Sigmoid colon (tissue), 7 donors: ENCODE measurements around the gene HIC2. TPM values are rescaled to one million over a fixed set of nuclear protein-coding genes. Genes with fewer than 3 reads are reported as not detected.

Experiments used
- DNase-seq: peaks from one replicate; pipeline ENCODE4 v3.0.0-alpha.2; 2019
- H3K27ac ChIP-seq, 4 donors: fragments of 200-600 bp; sonication (generic); one replicate each; pipeline ENCODE4 v1.5.1; 2016 to 2019; ENCODE audit warnings: mild to moderate bottlenecking in 1 of 4
- H3K27me3 ChIP-seq, 3 donors: fragments of 200-600 bp; sonication (generic); one replicate each; pipeline ENCODE4 v1.5.1; 2019; ENCODE audit warnings: mild to moderate bottlenecking in 1 of 3
- H3K36me3 ChIP-seq, 4 donors: fragments of 200-600 bp; sonication (generic); one replicate each; pipeline ENCODE4 v1.5.1; 2016 to 2019
- H3K4me1 ChIP-seq, 4 donors: fragments of 200-600 bp; sonication (generic); one replicate each; pipeline ENCODE4 v1.5.1; 2017 to 2019
- H3K4me3 ChIP-seq, 4 donors: fragments of 200-600 bp; sonication (generic); one replicate each; pipeline ENCODE4 v1.5.1; 2017 to 2019; ENCODE audit warnings: mild to moderate bottlenecking in 2 of 4, moderate library complexity in 1 of 4
- H3K9me3 ChIP-seq, 4 donors: fragments of 200-600 bp in 3 of 4; sonication (generic) in 3 of 4; one replicate each; pipeline versions ENCODE4 v1.5.1 to v1.6.1; 2013 to 2019
- CTCF ChIP-seq, 4 experiments: fragments of 450-650 bp in 3 of 4; fragments of 200-600 bp in 1 of 4; IDR thresholded peaks; one replicate each; pipeline ENCODE4 v1.5.1; 2016 to 2019; ENCODE audit warnings: antibody characterized with exemption in 4 of 4, mild to moderate bottlenecking in 3 of 4, moderate library complexity in 2 of 4
- EP300 ChIP-seq, 4 donors: sonication (generic); formaldehyde crosslinking; IDR thresholded peaks; one replicate each; pipeline ENCODE4 v1.6.1; 2017; ENCODE audit warnings: antibody characterized with exemption in 4 of 4
- POLR2A ChIP-seq, 2 donors: fragments of 450-650 bp; IDR thresholded peaks; one replicate each; pipeline ENCODE4 v1.6.1; 2016; ENCODE audit warnings: antibody characterized with exemption in 2 of 2, mild to moderate bottlenecking in 2 of 2, moderate library complexity in 2 of 2
- POLR2AphosphoS5 ChIP-seq, 4 donors: sonication (generic); formaldehyde crosslinking; IDR thresholded peaks; one replicate each; pipeline ENCODE4 v1.6.1; 2017; ENCODE audit warnings: antibody characterized with exemption in 4 of 4
- WGBS, 2 donors: extraction: QIAGEN DNeasy Blood & Tissue Kit; methylation state at CpG; one replicate each; pipeline ENCODE4 v1.1.7; 2013; 5-methylcytosine and 5-hydroxymethylcytosine counted together
- intact Hi-C: fragments of 100-400 bp; cut with DNase I; formaldehyde crosslinking; loops from one replicate; pipeline ENCODE4 v1.15.1; 2023
- polyA plus RNA-seq, 3 donors: library from polyadenylated mRNA; stranded (reverse); fragments of 200-250 nt; gene quantifications; one replicate each; pipeline ENCODE4 v1.2.3, GENCODE V29; 2013
- total RNA-seq, 4 donors: library from RNA; depleted of rRNA; stranded (reverse); fragments of >200 nt; gene quantifications; one replicate each; pipeline ENCODE4 v1.1.0, GENCODE V29; 2016
- donor health status: healthy with polysubstance abuse.
- donor health status: Bipolar disorder and iron deficiency.
- donor health status: healthy.

Gene HIC2
- total and polyA plus RNA-seq, 7 donors, result 1.2 to 4.2 (median 2.3) TPM

- intact Hi-C loops, result no loop called here
- 92 to 94% methylated on average over 35 of the region's 35 CpGs for WGBS, 2 donors
- TF ChIP-seq CTCF (IDR thresholded peaks at IDR 0.05) (no peak), POLR2AphosphoS5 (IDR thresholded peaks at IDR 0.05) (no peak), EP300 (IDR thresholded peaks at IDR 0.05) (no peak), POLR2A (IDR thresholded peaks at IDR 0.05) (no peak)
- DNase-seq, result peak; percentile 63
- Histone ChIP-seq H3K4me1 (no peaks in the 10 kb centered on the region), H3K9me3 (no peaks in the 10 kb centered on the region), H3K36me3 (peaks cover 20 to 32% (median 22%) of the 10 kb centered on the region in 4 donors), H3K27me3 (no peaks in the 10 kb centered on the region), H3K4me3 (no peak overlapping the region), H3K27ac (no peak overlapping the region)
Measured at GRCh38 chr22:21444701-21445436, 27.7 kb downstream of the HIC2 start.

GRCh38 chr22:21445437-21446127 lies 28.4 kb downstream of the HIC2 start:
- WGBS, 2 donors, result 95 to 96% methylated on average over 27 of the region's 27 CpGs
- peak; percentile 58 for DNase-seq
- H3K9me3 ChIP-seq, result no peaks in the 10 kb centered on the region
- H3K36me3 ChIP-seq, result peaks cover 20 to 32% (median 22%) of the 10 kb centered on the region in 4 donors
- intact Hi-C loops, result no loop called here
- no peak overlapping the region for H3K27ac ChIP-seq
- H3K27me3 ChIP-seq, result no peaks in the 10 kb centered on the region
- TF ChIP-seq EP300 (IDR thresholded peaks at IDR 0.05), result no peak
- no peak for TF ChIP-seq POLR2A (IDR thresholded peaks at IDR 0.05)
- no peak for TF ChIP-seq POLR2AphosphoS5 (IDR thresholded peaks at IDR 0.05)
- TF ChIP-seq CTCF (IDR thresholded peaks at IDR 0.05), result no peak
- H3K4me3 ChIP-seq, result no peak overlapping the region
- H3K4me1 ChIP-seq, result no peaks in the 10 kb centered on the region

- intact Hi-C loops, result no loop called here
- H3K36me3 ChIP-seq, result peaks cover 20 to 32% (median 22%) of the 10 kb centered on the region in 4 donors
Measured at GRCh38 chr22:21446128-21446826, 29.1 kb downstream of the HIC2 start.

More at GRCh38 chr22:21446128-21446826, 29.1 kb downstream of the HIC2 start:
- no peaks in the 10 kb centered on the region for H3K4me1 ChIP-seq
- no peak overlapping the region for H3K27ac ChIP-seq
- peak; percentile 56 for DNase-seq
- no peaks in the 10 kb centered on the region for H3K9me3 ChIP-seq
- H3K27me3 ChIP-seq, result no peaks in the 10 kb centered on the region
- TF ChIP-seq CTCF (IDR thresholded peaks at IDR 0.05), result no peak
- no peak for TF ChIP-seq EP300 (IDR thresholded peaks at IDR 0.05)
- TF ChIP-seq POLR2A (IDR thresholded peaks at IDR 0.05), result no peak
- TF ChIP-seq POLR2AphosphoS5 (IDR thresholded peaks at IDR 0.05), result no peak
- H3K4me3 ChIP-seq, result no peak overlapping the region
- WGBS, 2 donors, result 96 to 97% methylated on average over 49 of the region's 49 CpGs
